HG03521 (cell line): ENCODE results near the gene UST.

Experiments used
- ATAC-seq: cut with Tn5 transposase; IDR thresholded peaks from one replicate; pipeline ENCODE4 v1.9.1; 2021; ENCODE audit warnings: mild to moderate bottlenecking, moderate library complexity; ENCODE audit not compliant: unreplicated experiment

The UST gene

GRCh38 chr6:149077208-149077607, 330.4 kb downstream of the UST start:
- ATAC-seq, result no peak

- no peak for ATAC-seq
Measured at GRCh38 chr6:149078211-149078782, 331.5 kb downstream of the UST start.

GRCh38 chr6:149079456-149079855, 332.6 kb downstream of the UST start:
- no peak for ATAC-seq

- no peak for ATAC-seq
Measured at GRCh38 chr6:149079911-149080491, 333.2 kb downstream of the UST start.

GRCh38 chr6:149080511-149080910, 333.7 kb downstream of the UST start:
- no peak for ATAC-seq

- ATAC-seq, result no peak
Measured at GRCh38 chr6:149081281-149081680, 334.5 kb downstream of the UST start.

GRCh38 chr6:149082320-149082719, 335.5 kb downstream of the UST start:
- peak; percentile 67 for ATAC-seq

- ATAC-seq, result no peak
Measured at GRCh38 chr6:149084026-149084425, 337.2 kb downstream of the UST start.

GRCh38 chr6:149084808-149085556, 338.2 kb downstream of the UST start:
- ATAC-seq, result no peak

- no peak for ATAC-seq
Measured at GRCh38 chr6:149085557-149085938, 338.7 kb downstream of the UST start.

- ATAC-seq, result no peak
Measured at GRCh38 chr6:149086363-149086762, 339.5 kb downstream of the UST start.

- ATAC-seq, result no peak
Measured at GRCh38 chr6:149087898-149088297, 341.1 kb downstream of the UST start.

GRCh38 chr6:149088361-149088760, 341.5 kb downstream of the UST start:
- no peak for ATAC-seq

- no peak for ATAC-seq
Measured at GRCh38 chr6:149089510-149089909, 342.7 kb downstream of the UST start.

- ATAC-seq, result no peak
Measured at GRCh38 chr6:149090937-149091336, 344.1 kb downstream of the UST start.

- ATAC-seq, result no peak
Measured at GRCh38 chr6:149093643-149094042, 346.8 kb downstream of the UST start.

GRCh38 chr6:149094156-149094555, 347.3 kb downstream of the UST start:
- no peak for ATAC-seq

- no peak for ATAC-seq
Measured at GRCh38 chr6:149094934-149095351, 348.1 kb downstream of the UST start.

- ATAC-seq, result no peak
Measured at GRCh38 chr6:149095842-149096241, 349.0 kb downstream of the UST start.

GRCh38 chr6:149097794-149098193, 351.0 kb downstream of the UST start:
- ATAC-seq, result no peak

GRCh38 chr6:149098700-149099276, 352.0 kb downstream of the UST start:
- no peak for ATAC-seq

- ATAC-seq, result no peak
Measured at GRCh38 chr6:149102324-149102723, 355.5 kb downstream of the UST start.
